MCF 10A (cell line): ENCODE data around the gene SORCS1. TPM values are rescaled to one million over a fixed set of nuclear protein-coding genes. Genes with fewer than 3 reads are reported as not detected.

Experiments
- BruUV-seq: library from RNA; stranded (reverse); fragments of 400-500 nt; replicated peaks from 2 replicates; lab custom pipeline; 2021; lab: Mats Ljungman, UMichigan
- CTCF ChIA-PET: fragments of 300-600 bp; sonication (Branson Sonifier 250); formaldehyde crosslinking; extraction: SDS; loops from one replicate; lab custom pipeline; 2021; ENCODE audit warnings: antibody characterized with exemption, inconsistent platforms; lab: Yijun Ruan, JAX
- POLR2A ChIA-PET: fragments of 300-600, 350-650 bp; sonication (Branson Sonifier 250); formaldehyde crosslinking; extraction: SDS; loops from one replicate; lab custom pipeline; 2020; ENCODE audit warnings: antibody characterized with exemption, inconsistent platforms; lab: Yijun Ruan, JAX
- DNase-seq: peaks from one replicate; pipeline ENCODE4 v3.0.0-alpha.2; 2018; ENCODE audit not compliant: unreplicated experiment
- H3K27ac Mint-ChIP-seq: one replicate; pipeline ENCODE4 v1.8.0; 2022; ENCODE audit warnings: mild to moderate bottlenecking, low read depth, mixed read lengths; ENCODE audit not compliant: unreplicated experiment
- H3K27me3 Mint-ChIP-seq: one replicate; pipeline ENCODE4 v1.8.0; 2022; ENCODE audit warnings: mixed read lengths; ENCODE audit not compliant: insufficient read depth, unreplicated experiment
- H3K36me3 Mint-ChIP-seq: one replicate; pipeline ENCODE4 v1.8.0; 2022; ENCODE audit warnings: mild to moderate bottlenecking, moderate library complexity, mixed read lengths; ENCODE audit not compliant: insufficient read depth, unreplicated experiment
- H3K4me1 Mint-ChIP-seq: one replicate; pipeline ENCODE4 v1.8.0; 2022; ENCODE audit warnings: mixed read lengths; ENCODE audit not compliant: insufficient read depth, unreplicated experiment
- H3K4me3 Mint-ChIP-seq: one replicate; pipeline ENCODE4 v1.8.0; 2022; ENCODE audit warnings: mild to moderate bottlenecking, moderate library complexity, mixed read lengths; ENCODE audit not compliant: unreplicated experiment
- H3K9me3 Mint-ChIP-seq: one replicate; pipeline ENCODE4 v1.8.0; 2022; ENCODE audit warnings: mixed read lengths; ENCODE audit not compliant: unreplicated experiment
- intact Hi-C: fragments of 100-400 bp; cut with micrococcal nuclease; formaldehyde crosslinking; loops from 2 replicates; pipeline ENCODE4 v1.14.1; 2022
- total RNA-seq: library from RNA; stranded (reverse); gene quantifications from 2 replicates; pipeline ENCODE4 v1.2.3, GENCODE V29; 2022
- TF ChIP-seq, protein P1 (sequence below): fragments of 200-600 bp; IDR thresholded peaks from one replicate; pipeline ENCODE4 v1.8.0; 2022; ENCODE audit warnings: antibody characterized with exemption, mild to moderate bottlenecking; ENCODE audit not compliant: unreplicated experiment

The SORCS1 gene
- total RNA-seq, 1 experiment from 2014 or later, result 0.54 TPM

DNA sequence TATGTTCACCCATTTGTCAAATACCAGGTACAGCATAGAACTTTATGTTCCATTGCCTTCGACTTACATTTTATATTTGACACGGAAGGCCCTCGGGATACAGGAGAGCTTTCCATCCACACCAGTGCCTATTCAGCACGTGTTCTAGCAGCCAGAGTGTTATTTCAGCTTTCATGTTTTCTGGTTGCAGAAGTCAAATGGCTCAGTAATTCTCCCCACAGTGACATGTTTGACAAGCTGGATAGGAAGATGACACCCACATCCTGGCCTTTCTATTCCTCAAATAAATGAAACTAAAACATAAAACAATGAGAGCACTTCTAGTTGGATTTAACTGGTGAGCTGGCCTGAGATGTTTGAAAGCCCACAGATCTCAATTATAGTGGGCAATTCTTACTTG is 173.4 kb downstream of the SORCS1 start:
- TF ChIP-seq, protein P1, sequence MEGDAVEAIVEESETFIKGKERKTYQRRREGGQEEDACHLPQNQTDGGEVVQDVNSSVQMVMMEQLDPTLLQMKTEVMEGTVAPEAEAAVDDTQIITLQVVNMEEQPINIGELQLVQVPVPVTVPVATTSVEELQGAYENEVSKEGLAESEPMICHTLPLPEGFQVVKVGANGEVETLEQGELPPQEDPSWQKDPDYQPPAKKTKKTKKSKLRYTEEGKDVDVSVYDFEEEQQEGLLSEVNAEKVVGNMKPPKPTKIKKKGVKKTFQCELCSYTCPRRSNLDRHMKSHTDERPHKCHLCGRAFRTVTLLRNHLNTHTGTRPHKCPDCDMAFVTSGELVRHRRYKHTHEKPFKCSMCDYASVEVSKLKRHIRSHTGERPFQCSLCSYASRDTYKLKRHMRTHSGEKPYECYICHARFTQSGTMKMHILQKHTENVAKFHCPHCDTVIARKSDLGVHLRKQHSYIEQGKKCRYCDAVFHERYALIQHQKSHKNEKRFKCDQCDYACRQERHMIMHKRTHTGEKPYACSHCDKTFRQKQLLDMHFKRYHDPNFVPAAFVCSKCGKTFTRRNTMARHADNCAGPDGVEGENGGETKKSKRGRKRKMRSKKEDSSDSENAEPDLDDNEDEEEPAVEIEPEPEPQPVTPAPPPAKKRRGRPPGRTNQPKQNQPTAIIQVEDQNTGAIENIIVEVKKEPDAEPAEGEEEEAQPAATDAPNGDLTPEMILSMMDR, result no peak
- intact Hi-C loops, result no loop called here
- no peaks in the 10 kb centered on the region for H3K9me3 Mint-ChIP-seq
- DNase-seq, result no peak
- BruUV-seq, result no TSS peak
- no peaks in the 10 kb centered on the region for H3K36me3 Mint-ChIP-seq
- ChIA-PET CTCF (interaction anchor here (0.7 kb wide), 2 partner anchors 27 to 44 kb away, joined by 3 read pairs; no protein-coding TSS in a partner anchor), POLR2A (interaction anchor here (1.3 kb wide), 1 partner anchor 9 kb away, joined by 3 read pairs; no protein-coding TSS in a partner anchor)
- no peaks in the 10 kb centered on the region for H3K4me1 Mint-ChIP-seq
- no peak overlapping the region for H3K4me3 Mint-ChIP-seq
- H3K27ac Mint-ChIP-seq, result no peak overlapping the region
- no peaks in the 10 kb centered on the region for H3K27me3 Mint-ChIP-seq

DNA sequence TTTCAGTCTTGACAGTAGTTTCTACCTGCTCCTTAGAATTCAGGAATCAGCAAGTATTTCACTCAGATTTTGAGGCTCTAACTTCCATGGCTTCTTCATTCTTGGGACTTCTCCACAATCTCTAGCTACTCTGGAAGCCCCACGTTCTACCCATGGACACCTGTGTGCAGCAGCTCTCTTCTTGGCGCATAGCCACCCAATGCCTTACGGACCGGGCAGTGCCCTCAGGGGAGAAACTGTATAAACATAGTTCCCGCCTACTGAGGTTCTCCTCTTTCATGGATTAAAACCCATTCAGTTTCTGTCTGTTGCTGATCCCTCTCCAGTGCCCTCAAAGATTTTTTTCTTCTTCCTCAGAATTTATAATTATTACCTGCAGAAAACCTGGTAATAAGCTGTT is 177.1 kb downstream of the SORCS1 start:
- Mint-ChIP-seq H3K4me1 (no peaks in the 10 kb centered on the region), H3K27ac (no peak overlapping the region), H3K36me3 (no peaks in the 10 kb centered on the region), H3K27me3 (no peaks in the 10 kb centered on the region), H3K4me3 (no peak overlapping the region), H3K9me3 (no peaks in the 10 kb centered on the region)
- CTCF ChIA-PET, result interaction anchor here (0.6 to 1.1 kb wide), 2 partner anchors 89 to 281 kb away, joined by 3 read pairs; no protein-coding TSS in a partner anchor
- POLR2A ChIA-PET, result interaction anchor here (0.7 to 1.1 kb wide), 2 partner anchors 177 to 228 kb away, joined by 3 read pairs; no protein-coding TSS in a partner anchor
- DNase-seq, result no peak
- TF ChIP-seq, protein P1, result no peak
- intact Hi-C loops, result no loop called here
- no TSS peak for BruUV-seq

DNA sequence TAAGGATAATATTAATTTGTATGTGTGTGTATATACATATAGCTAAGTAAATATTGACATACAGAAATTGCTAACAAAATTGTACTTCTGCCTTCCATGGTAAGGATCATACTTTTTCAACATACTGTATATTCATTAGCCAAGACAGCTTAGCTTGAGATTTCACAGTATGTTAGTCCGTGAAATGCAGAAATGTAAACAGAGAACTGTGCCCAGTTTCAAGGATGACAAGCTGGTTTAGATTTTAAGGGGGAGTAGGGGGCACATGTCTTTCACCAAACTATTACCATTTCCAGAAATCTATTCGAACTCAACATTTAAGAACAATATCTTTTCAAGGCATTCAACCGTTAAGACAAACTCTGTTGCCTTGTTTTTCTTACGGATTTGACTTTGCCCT is 182.2 kb downstream of the SORCS1 start:
- TF ChIP-seq, protein P1, result no peak
- BruUV-seq, result no TSS peak
- peaks cover 10% of the 10 kb centered on the region for H3K4me1 Mint-ChIP-seq
- CTCF ChIA-PET, result interaction anchor here (0.7 kb wide), 1 partner anchor 89 kb away, joined by 3 read pairs; no protein-coding TSS in a partner anchor
- no peaks in the 10 kb centered on the region for H3K9me3 Mint-ChIP-seq
- no peak overlapping the region for H3K4me3 Mint-ChIP-seq
- no peak for DNase-seq
- no peak overlapping the region for H3K27ac Mint-ChIP-seq
- H3K36me3 Mint-ChIP-seq, result no peaks in the 10 kb centered on the region
- intact Hi-C loops, result no loop called here
- POLR2A ChIA-PET, result interaction anchor here (0.8 kb wide), 1 partner anchor 10 kb away, joined by 3 read pairs; no protein-coding TSS in a partner anchor
- no peaks in the 10 kb centered on the region for H3K27me3 Mint-ChIP-seq

DNA sequence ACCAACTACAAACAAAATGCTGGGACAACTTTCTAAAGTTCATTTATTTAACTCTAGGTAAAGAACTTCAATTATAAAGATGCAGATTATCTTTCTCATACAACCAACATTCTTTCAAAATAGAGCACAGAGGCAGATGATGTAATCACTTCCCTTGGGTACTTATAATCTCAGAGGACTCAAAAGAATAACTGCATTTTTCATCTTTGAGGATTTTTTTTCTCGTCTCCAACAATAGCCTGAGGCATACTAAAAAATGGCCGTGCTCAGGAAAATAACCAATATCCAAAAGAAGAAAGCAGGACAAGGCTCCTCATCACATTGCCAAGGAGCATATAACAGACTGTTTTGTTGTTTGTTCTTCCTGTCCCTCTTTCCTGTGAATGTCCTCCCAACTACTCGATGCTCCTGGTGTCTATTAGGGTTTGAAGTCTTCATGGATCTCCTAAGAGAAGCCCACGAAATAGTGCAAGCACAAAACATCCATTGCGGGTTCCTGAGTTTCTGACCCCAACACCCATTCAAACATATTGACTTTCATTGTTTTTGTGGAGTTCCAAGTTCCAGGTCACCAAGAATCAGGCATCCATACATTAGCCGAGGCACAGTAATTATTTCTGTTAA is 182.9 kb downstream of the SORCS1 start:
- CTCF ChIA-PET, result interaction anchor here (1.0 to 2.1 kb wide), 2 partner anchors 16 to 276 kb away, joined by 3 to 10 read pairs; no protein-coding TSS in a partner anchor
- no peaks in the 10 kb centered on the region for H3K9me3 Mint-ChIP-seq
- POLR2A ChIA-PET, result no interaction called here
- no peak for DNase-seq
- intact Hi-C loops, result no loop called here
- no peaks in the 10 kb centered on the region for H3K27me3 Mint-ChIP-seq
- no peak overlapping the region for H3K4me3 Mint-ChIP-seq
- peaks cover 10% of the 10 kb centered on the region for H3K4me1 Mint-ChIP-seq
- H3K27ac Mint-ChIP-seq, result no peak overlapping the region
- H3K36me3 Mint-ChIP-seq, result no peaks in the 10 kb centered on the region
- no TSS peak for BruUV-seq
- TF ChIP-seq, protein P1, result no peak
